ENCODE data around the gene PTPRG.

PTPRG gene

GRCh38 chr3:62332835-62333244 is 771.5 kb downstream of the PTPRG start:
- DNase-seq, result no peak

GRCh38 chr3:62335196-62335595 is 773.8 kb downstream of the PTPRG start:
- DNase-seq, result no peak

DNA sequence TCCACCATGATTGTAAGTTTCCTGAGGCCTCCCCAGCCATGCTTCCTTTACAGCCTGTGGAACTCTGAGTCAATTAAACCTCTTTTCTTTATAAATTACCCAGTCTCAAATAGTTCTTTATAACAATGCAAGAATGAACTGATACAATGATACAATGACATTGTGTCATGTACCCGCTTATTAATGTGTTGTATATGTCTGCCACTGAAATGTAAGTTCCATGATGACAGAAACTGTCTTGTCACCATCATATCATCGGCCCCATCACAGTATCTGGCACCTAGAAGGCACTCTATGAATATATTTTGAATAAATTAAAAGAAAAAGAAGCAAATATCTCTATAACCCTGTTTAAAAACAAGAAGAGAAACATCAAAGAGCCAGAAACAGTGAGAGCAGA is 782.4 kb downstream of the PTPRG start:
- no peak for DNase-seq
